Fibroblast of pulmonary artery (primary cell): ENCODE results near the gene PRTG.

Source experiments
- DNase-seq: peaks from one replicate; pipeline ENCODE4 v3.0.0-alpha.2; 2010; ENCODE audit warnings: low read depth
- H3K4me3 ChIP-seq: replicated peaks from 2 replicates; pipeline ENCODE4 v1.5.1; 2011; ENCODE audit warnings: low read depth, mild to moderate bottlenecking, control low read depth, low read length, moderate library complexity
- TF ChIP-seq, protein P1 (sequence below): IDR thresholded peaks from 2 replicates; pipeline ENCODE4 v1.5.1; 2011; ENCODE audit warnings: mild to moderate bottlenecking, control low read depth, low read length, inconsistent platforms; ENCODE audit errors: missing control alignments

The PRTG gene

DNA sequence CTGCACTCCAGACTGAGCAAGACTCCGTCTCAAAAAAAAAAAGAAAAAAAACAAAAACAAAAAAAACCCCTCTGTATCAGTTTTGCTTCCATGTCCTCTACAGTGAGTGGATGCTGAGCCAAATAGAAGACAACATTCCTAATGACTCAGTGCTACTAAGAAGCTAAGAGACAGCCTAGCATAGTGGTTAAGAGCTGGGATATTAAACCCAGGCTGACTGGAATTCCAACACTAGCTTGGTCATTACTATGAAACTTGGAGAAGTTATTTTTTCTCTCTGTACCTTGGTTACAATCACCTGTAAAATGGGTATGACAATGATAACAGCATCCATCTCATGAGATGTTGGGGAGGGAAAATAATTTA is 93.9 kb downstream of the PRTG start:
- TF ChIP-seq, protein P1, sequence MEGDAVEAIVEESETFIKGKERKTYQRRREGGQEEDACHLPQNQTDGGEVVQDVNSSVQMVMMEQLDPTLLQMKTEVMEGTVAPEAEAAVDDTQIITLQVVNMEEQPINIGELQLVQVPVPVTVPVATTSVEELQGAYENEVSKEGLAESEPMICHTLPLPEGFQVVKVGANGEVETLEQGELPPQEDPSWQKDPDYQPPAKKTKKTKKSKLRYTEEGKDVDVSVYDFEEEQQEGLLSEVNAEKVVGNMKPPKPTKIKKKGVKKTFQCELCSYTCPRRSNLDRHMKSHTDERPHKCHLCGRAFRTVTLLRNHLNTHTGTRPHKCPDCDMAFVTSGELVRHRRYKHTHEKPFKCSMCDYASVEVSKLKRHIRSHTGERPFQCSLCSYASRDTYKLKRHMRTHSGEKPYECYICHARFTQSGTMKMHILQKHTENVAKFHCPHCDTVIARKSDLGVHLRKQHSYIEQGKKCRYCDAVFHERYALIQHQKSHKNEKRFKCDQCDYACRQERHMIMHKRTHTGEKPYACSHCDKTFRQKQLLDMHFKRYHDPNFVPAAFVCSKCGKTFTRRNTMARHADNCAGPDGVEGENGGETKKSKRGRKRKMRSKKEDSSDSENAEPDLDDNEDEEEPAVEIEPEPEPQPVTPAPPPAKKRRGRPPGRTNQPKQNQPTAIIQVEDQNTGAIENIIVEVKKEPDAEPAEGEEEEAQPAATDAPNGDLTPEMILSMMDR, result no peak
- DNase-seq, result peak; percentile 29

GRCh38 chr15:55638764-55639163 is 104.2 kb downstream of the PRTG start:
- no peak for DNase-seq
- TF ChIP-seq, protein P1, result no peak
- no peak overlapping the region for H3K4me3 ChIP-seq

More for the DNA sequence above, 93.9 kb downstream of the PRTG start:
- H3K4me3 ChIP-seq, result no peak overlapping the region

GRCh38 chr15:55637086-55637485 is 105.9 kb downstream of the PRTG start:
- H3K4me3 ChIP-seq, result no peak overlapping the region
- TF ChIP-seq, protein P1, result no peak
- DNase-seq, result no peak

DNA sequence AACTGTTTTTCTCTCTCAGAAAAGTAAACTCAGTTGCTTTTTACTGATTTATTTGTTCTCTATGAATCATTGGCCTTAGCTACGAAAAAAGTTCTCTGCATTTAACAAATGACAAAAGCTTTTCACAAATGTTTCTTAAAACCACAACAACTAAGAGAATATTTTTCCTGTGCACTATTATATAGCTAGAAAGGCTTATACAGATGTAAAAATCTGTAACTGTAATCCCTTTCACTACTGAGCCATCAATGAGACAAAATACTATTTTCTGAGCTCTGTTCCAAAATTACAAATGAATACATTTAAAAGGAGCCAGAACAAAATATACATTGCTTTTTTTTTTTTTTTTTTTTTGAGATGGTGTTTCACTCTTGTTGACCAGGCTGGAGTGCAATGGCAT is 109.2 kb downstream of the PRTG start:
- TF ChIP-seq, protein P1, result no peak
- DNase-seq, result no peak
- H3K4me3 ChIP-seq, result no peak overlapping the region

DNA sequence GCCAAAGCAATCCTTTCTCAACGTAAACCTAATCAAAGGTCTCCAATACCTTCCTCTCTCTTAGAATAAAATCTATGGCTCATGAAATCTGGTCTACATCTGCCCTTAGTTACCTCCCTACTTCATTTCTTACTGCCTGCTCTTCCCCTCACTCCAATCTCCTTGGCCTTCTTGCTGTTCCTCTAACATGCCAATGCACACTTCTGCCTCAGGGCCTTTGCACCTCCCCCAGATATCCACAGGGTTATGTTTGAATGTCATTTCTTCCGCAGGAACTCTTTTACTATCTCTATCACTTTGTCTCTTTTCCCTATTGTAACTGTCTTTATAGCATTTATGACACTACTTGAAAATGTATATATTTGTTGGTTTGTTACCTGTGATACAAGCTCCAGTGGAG is 110.5 kb downstream of the PRTG start:
- TF ChIP-seq, protein P1, result no peak
- DNase-seq, result no peak
- no peak overlapping the region for H3K4me3 ChIP-seq

- TF ChIP-seq, protein P1, result no peak
- DNase-seq, result no peak
- no peak overlapping the region for H3K4me3 ChIP-seq
These were observed 112.1 kb downstream of the PRTG start for GRCh38 chr15:55630858-55631257.

GRCh38 chr15:55628369-55628730 is 114.6 kb downstream of the PRTG start:
- no peak overlapping the region for H3K4me3 ChIP-seq
- TF ChIP-seq, protein P1, result no peak
- no peak for DNase-seq
